Astrocyte of the spinal cord (primary cell): Measurements from ENCODE around the gene FAM111B.
"Not testable (repeated sequence)": the region's sequence is repeated elsewhere in the genome, so short reads cannot be mapped to it uniquely, and the experiment has no call there.

Experiments used
- DNase-seq: peaks from one replicate; pipeline ENCODE4 v3.0.0; 2011; ENCODE audit warnings: low read depth, low spot score
- H3K4me3 ChIP-seq: 2 replicates; pipeline ENCODE4 v1.5.1; 2011; ENCODE audit warnings: low read depth, mild to moderate bottlenecking, low read length, moderate library complexity
- in situ Hi-C: cut with HindIII; loops from 2 replicates; pipeline ENCODE4 v1.10.0; 2017; ENCODE audit warnings: low sequenced_read_pairs
- TF ChIP-seq, protein P1 (sequence below): IDR thresholded peaks from 2 replicates; pipeline ENCODE4 v1.5.1; 2012; ENCODE audit warnings: low read depth, mild to moderate bottlenecking, low read length, inconsistent platforms

FAM111B gene

DNA sequence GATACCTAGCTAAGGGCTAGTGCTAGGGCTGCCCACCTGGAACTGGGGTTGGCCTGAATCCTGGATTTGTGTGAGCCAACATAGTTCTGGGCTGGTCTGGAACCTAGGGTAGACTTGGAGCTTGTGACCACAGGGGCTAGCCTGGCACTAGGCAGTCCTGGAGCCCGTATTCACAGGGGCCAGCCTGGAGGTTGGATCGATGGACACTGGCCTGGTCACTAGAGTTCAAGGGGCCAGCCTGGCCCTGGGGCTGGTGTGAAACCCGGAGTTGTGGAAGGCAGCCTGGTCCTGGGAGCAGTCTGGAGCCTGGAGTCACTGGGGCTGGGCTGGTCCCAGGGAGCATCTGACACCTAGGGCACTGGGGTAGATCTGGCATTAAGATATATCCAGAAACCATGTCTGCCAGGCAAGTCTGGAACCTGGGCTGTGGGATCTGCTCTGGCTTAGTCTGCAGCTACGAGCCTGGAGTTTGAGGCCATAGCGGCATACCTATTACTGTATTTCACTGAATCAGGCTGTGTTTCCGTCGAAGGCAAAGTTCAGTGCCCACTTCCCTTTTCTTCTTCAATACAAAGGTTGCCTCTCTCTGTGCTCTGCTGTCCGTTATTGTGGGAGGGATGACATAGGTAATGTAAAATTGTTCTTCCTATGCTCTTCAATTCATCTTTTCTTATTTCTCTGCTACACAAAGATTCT lies 30.0 kb upstream of the FAM111B start:
- in situ Hi-C loops = no loop called here
- TF ChIP-seq, protein P1, sequence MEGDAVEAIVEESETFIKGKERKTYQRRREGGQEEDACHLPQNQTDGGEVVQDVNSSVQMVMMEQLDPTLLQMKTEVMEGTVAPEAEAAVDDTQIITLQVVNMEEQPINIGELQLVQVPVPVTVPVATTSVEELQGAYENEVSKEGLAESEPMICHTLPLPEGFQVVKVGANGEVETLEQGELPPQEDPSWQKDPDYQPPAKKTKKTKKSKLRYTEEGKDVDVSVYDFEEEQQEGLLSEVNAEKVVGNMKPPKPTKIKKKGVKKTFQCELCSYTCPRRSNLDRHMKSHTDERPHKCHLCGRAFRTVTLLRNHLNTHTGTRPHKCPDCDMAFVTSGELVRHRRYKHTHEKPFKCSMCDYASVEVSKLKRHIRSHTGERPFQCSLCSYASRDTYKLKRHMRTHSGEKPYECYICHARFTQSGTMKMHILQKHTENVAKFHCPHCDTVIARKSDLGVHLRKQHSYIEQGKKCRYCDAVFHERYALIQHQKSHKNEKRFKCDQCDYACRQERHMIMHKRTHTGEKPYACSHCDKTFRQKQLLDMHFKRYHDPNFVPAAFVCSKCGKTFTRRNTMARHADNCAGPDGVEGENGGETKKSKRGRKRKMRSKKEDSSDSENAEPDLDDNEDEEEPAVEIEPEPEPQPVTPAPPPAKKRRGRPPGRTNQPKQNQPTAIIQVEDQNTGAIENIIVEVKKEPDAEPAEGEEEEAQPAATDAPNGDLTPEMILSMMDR = no peak
- no peak overlapping the region for H3K4me3 ChIP-seq
- DNase-seq = no peak

DNA sequence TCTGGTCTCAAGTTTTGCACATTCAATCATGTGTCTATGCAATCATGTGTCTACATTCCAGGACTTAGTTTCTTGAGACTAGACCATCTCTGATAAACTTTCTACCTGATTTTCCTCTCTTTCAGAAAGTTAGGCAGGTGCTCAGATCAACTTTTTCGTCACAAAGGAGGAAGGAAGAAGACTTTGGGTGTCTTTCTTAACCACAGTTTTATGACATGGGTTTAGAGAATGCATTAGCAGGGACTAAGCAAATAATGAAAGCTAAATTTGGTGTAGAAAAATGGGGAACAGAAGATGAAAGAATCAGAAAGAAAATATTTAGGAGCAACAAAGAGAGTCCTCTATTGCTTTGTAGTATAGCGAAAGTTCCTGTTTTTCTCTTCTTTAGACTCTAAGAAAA lies 28.6 kb upstream of the FAM111B start:
- no peak for DNase-seq
- TF ChIP-seq, protein P1 = no peak
- in situ Hi-C loops = no loop called here
- no peak overlapping the region for H3K4me3 ChIP-seq

DNA sequence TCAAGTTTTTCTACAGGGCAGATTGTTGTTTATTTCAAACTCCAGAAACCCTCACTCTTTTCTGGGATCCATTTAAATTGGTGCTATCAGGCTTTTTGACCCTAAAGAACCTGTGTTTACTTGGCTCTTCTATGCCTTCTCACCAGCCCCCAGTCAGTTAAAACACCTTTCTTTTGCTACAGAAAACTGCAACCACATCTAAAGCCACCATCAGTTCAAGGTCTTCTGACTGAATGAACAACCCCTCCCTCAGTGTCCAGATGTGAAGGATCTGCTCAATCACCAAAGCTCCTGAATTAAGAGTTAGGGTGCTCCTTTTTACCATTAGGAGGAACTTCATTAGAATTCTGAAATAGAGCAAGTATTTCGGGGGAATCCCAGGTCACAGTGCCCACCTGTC lies 28.0 kb upstream of the FAM111B start:
- DNase-seq = no peak
- in situ Hi-C loops = no loop called here
- TF ChIP-seq, protein P1 = no peak
- no peak overlapping the region for H3K4me3 ChIP-seq

DNA sequence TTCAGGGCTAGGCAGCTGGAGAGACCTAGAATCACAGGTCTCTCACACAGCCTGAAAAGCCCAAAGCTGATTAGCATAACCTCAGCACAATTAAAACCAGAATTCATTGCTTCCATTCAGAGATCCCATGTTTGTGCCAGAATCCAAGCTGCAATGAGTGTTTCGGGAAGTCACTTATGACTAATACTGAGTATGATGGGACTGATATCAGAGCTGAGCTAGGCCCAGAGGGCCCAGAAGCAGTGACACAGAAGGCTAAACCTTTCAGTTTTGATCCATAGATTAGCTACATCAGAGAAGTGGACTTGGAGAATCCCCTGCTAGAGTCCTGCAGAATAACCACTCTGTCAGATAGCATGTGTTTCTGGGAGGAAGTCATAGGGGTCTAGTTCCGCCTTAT lies 26.6 kb upstream of the FAM111B start:
- H3K4me3 ChIP-seq, in situ Hi-C loops, DNase-seq: not testable (repeated sequence)

DNA sequence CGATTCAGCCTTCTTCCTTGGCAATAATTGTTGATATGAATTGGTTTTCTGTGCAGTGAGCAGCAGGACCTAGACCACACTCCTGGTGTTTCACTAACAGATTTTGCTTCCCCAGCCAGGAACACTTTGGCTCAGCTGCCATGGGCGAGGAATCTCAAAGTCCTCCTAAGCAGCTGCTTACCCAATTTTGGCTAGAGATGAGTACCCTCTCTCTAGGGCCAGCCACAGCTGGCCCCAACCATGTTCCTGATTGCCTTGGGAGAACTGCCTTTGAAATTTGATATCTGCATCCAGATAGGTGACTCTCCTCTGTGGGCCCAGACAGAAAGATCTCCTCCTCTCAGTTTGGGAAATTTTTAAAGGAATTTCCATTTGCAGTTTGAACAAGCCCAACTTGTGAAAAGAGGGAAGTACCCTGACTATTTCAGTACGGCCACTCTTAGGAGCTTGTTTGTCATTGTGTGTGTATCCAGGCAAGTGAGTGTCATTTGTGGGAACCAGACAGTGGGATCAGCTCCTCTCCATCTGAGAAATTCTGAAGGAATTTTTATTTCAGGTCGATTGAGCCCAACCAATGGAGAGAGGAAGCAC lies 25.5 kb upstream of the FAM111B start:
- DNase-seq, H3K4me3 ChIP-seq, in situ Hi-C loops: not testable (repeated sequence)

DNA sequence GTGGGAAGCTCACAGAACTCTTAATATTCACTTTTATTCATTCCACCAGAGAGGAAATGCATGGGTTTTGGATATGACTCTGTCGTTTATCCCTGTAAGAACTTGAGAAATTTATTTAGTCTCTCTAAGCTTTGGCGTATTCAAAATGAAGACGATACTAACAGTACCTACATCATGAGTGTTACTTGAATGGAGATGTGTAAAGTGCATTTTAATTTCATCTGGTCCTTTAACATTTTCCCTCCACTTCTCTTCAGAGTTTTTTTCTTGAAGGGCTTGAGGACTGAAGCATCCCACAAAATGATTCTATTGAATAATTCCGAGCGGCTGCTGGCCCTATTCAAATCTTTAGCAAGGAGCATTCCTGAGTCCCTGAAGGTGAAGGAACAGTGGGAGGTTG lies 21.0 kb upstream of the FAM111B start, which contains the start of gene GLYATL1B:
Gene GLYATL1B (plus strand): TSS at position 301 of the 400 bp plus-strand sequence. CDS start 0 bp downstream, at position 301.
- DNase-seq, H3K4me3 ChIP-seq, in situ Hi-C loops: not testable (repeated sequence)

DNA sequence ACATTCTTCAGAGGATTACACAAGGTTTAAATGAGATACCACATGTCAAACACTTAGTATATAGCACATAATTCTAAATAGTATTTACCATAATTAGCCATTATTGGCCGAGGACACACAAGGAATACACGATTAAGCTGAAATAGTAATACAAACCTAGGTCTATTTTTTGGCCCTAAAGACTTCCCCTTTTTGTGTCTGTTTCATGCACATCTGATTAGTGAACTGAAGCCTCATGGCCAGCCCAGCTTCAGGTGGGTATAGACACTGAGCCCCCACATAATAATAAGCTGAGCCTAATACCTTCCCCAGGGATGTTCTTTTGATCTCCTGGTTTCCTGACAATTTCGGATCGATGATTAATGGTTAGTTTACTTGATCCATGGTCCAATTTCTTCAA lies 18.9 kb upstream of the FAM111B start:
- H3K4me3 ChIP-seq = no peak overlapping the region
- DNase-seq = no peak
- TF ChIP-seq, protein P1 = no peak
- in situ Hi-C loops = no loop called here

DNA sequence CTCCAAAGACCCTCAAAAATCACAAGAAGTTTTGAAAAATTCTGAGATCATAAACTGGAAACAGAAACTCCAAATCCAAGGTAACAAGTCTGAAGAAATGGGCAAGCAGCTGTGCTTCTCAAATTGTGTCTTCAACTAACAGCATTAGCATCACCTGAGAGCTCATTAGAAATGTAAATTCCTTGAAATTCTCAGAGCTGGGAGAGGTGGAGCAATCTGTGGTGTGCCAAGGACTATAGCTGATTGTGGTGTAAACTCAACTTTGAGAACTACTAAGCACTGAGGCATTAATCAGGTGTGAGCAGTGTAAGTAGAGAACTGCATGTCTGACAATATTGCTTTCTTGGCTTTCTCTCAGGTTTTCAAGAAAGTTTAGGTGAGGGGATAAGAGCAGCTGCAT lies 13.5 kb upstream of the FAM111B start:
- DNase-seq, H3K4me3 ChIP-seq, in situ Hi-C loops: not testable (repeated sequence)

DNA sequence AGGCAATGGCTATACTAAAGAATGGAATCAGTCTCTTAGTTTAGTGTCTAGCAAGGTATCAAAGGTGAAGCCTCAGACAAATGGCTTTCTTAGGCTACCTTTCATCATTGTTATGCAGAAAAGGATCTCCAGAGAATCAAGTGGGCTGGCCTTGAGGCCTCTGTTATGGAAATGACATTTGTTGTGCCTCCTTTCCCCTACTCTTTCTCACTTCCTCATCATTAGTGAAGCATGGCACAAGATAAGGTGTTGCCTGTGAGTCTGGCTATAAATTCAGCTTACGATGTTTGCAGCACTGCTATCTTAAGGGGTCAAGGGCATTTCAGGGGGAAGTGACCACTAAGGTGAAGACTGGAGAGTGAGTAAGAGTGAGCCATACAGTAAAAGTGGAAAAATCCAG lies 11.8 kb upstream of the FAM111B start:
- H3K4me3 ChIP-seq, DNase-seq, in situ Hi-C loops: not testable (repeated sequence)

DNA sequence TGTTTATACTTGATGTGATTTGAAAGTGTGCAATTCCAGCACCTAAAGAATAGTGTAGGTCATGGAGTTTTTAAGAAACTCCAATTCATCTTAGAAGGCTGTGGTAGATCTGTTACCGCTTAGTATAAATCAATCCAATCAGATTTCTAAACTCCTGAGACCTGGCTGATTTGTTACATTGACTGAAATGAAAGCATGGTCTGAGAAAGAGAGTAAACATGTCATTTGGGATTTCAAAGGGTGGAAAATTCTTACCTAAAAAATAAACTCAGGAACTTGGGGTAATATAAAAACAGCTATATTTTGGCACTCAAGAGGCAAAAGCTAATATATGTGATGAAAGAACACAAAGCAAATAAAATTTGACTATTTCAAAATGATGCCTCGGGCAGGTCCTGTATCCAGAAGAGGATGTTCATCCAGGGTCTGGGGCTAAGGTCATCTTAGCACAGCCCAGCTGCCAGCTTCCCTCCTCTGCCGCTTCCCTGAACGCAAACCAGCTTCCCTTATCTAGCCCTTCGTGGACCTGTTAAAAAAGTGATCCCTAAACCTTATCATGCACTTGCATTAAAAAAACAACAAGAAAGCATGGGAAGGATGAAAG lies 11.0 kb upstream of the FAM111B start:
- in situ Hi-C loops, DNase-seq, H3K4me3 ChIP-seq: not testable (repeated sequence)
